Activated CD4-positive, alpha-beta T cell treated with anti-CD3 and anti-CD28 coated beads, Interleukin-2, amount 10 ng/mL, durations not matched to agents 24 days and 14 days (primary cell): Measurements from ENCODE around the gene PHEX. TPM values are rescaled to one million over a fixed set of nuclear protein-coding genes. Genes with fewer than 3 reads are reported as not detected.
"Not testable (repeated sequence)": the region's sequence is repeated elsewhere in the genome, so short reads cannot be mapped to it uniquely, and the experiment has no call there.

ENCODE experiments used
- DNase-seq: peaks from one replicate; pipeline ENCODE4 v3.0.0; 2022
- H3K27ac Mint-ChIP-seq: one replicate; pipeline ENCODE4 v1.8.0; 2022; ENCODE audit warnings: mild to moderate bottlenecking, mixed read lengths
- H3K27me3 Mint-ChIP-seq: one replicate; pipeline ENCODE4 v1.8.0; 2022; ENCODE audit warnings: mixed read lengths
- H3K36me3 Mint-ChIP-seq: one replicate; pipeline ENCODE4 v1.8.0; 2022; ENCODE audit warnings: low read depth, mild to moderate bottlenecking, mixed read lengths
- H3K4me1 Mint-ChIP-seq: one replicate; pipeline ENCODE4 v1.8.0; 2021; ENCODE audit warnings: mixed read lengths
- H3K4me3 Mint-ChIP-seq: one replicate; pipeline ENCODE4 v1.8.0; 2022; ENCODE audit warnings: mild to moderate bottlenecking, moderate library complexity, mixed read lengths
- H3K9me3 Mint-ChIP-seq: one replicate; pipeline ENCODE4 v1.8.0; 2021; ENCODE audit warnings: mixed read lengths
- intact Hi-C: fragments of 100-400 bp; cut with micrococcal nuclease; formaldehyde crosslinking; loops from one replicate; pipeline ENCODE4 v1.15.1; 2023
- total RNA-seq: library from RNA; stranded (reverse); gene quantifications from 2 replicates; pipeline ENCODE4 v1.2.3, GENCODE V29; 2022

Gene PHEX
- total RNA-seq, 1 donor from 2014 or later: 13.4 TPM

- intact Hi-C loops, H3K4me3 Mint-ChIP-seq, H3K36me3 Mint-ChIP-seq, H3K27me3 Mint-ChIP-seq, H3K4me1 Mint-ChIP-seq, DNase-seq, H3K9me3 Mint-ChIP-seq, H3K27ac Mint-ChIP-seq: not testable (repeated sequence)
Measured at GRCh38 chrX:22289209-22289608, 257.1 kb downstream of the PHEX start.

- DNase-seq: no peak
- Mint-ChIP-seq H3K4me1 (no peaks in the 10 kb centered on the region), H3K27me3 (no peaks in the 10 kb centered on the region), H3K9me3 (no peaks in the 10 kb centered on the region), H3K4me3 (no peak overlapping the region), H3K36me3 (no peaks in the 10 kb centered on the region), H3K27ac (no peak overlapping the region)
- intact Hi-C loops: no loop called here
Measured at GRCh38 chrX:22296871-22297270, 264.7 kb downstream of the PHEX start.

- intact Hi-C loops: no loop called here
- Mint-ChIP-seq H3K27me3 (no peaks in the 10 kb centered on the region), H3K4me3 (no peak overlapping the region)
Measured at GRCh38 chrX:22300130-22300529, 268.0 kb downstream of the PHEX start.

More at GRCh38 chrX:22300130-22300529, 268.0 kb downstream of the PHEX start:
- Mint-ChIP-seq H3K9me3 (no peaks in the 10 kb centered on the region), H3K36me3 (no peaks in the 10 kb centered on the region), H3K27ac (no peak overlapping the region), H3K4me1 (no peaks in the 10 kb centered on the region)
- no peak for DNase-seq

Other genes with a start within 250 kb of the PHEX start
- 10.0 and 11.3 TPM in 2 replicates for gene MBTPS2, start 192.7 kb upstream of the PHEX start, total RNA-seq
- gene YY2, start 176.3 kb upstream of the PHEX start, total RNA-seq: 1.4 and 2.2 TPM in 2 replicates
- 161 and 162 TPM in 2 replicates for gene SMS, start 91.6 kb upstream of the PHEX start, total RNA-seq
- gene CBLL2, start 240.6 kb downstream of the PHEX start, total RNA-seq: not detected in 2 replicates